ENCODE results near the gene ZFP36L2. TPM values are rescaled to one million over a fixed set of nuclear protein-coding genes. Genes with fewer than 3 reads are reported as not detected.

ZFP36L2 gene
- total RNA-seq, 5 donors from 2014 or later (not counting 1 experiment from before 2014, with no cell fraction given): 329 to 974 (median 377) TPM

DNA sequence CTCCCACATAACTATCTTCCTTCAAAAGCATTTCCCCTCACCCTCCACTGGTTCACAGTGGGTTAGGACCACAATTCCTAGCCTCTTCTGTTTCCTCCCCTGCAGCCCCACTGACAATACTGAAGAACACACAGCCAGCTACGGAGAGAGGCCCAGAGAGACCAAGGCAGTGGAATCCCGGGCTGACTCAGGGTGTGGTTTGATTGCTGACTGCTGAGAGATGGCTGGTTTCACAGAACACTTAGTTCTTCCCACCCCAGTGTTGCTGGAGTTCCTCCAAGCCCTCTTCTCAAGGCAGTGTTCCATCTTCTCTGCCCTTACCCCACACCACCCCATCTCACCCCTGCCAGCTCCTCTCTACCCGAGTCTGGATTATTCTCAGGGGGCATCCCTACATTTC is 43.3 kb upstream of the ZFP36L2 start:
- Mint-ChIP-seq H3K4me3 (no peak overlapping the region), H3K9me3 (no peaks in the 10 kb centered on the region), H3K36me3 (peaks cover 37% of the 10 kb centered on the region), H3K27ac (no peak overlapping the region), H3K27me3 (no peaks in the 10 kb centered on the region), H3K4me1 (peaks cover 0 to 5% (median 0%) of the 10 kb centered on the region in 3 donors)
- Histone ChIP-seq H3K36me3 (ENCODE audit: control insufficient read depth in 2 of 2, extremely low read depth in 1 of 2, insufficient read depth in 1 of 2, low read length in 1 of 2) (peaks cover 4 to 45% of the 10 kb centered on the region in 2 donors), H3K27ac (ENCODE audit: low read length) (no peak overlapping the region), H3K4me3 (ENCODE audit: control insufficient read depth in 1 of 2, extremely low read depth in 1 of 2, low read length in 1 of 2) (no peak overlapping the region), H3K9me3 (no peaks in the 10 kb centered on the region), H3K4me1 (ENCODE audit: control insufficient read depth in 1 of 2, extremely low read depth in 1 of 2, insufficient read depth in 2 of 2, low read length in 2 of 2) (no peaks in the 10 kb centered on the region), H3K27me3 (replicated peaks in 1 of 2; ENCODE audit: control insufficient read depth in 2 of 2, extremely low read depth in 1 of 2, insufficient read depth in 2 of 2, low read length in 1 of 2) (no peaks in the 10 kb centered on the region)
- CTCF ChIA-PET: no interaction called here
- no CpG with 5 or more reads among the region's 3 CpGs for WGBS (ENCODE audit: insufficient coverage)
- ATAC-seq (replicated peaks in 1 of 4) (no peak), DNase-seq (no peak)
- POLR2A ChIA-PET: no interaction called here

DNA sequence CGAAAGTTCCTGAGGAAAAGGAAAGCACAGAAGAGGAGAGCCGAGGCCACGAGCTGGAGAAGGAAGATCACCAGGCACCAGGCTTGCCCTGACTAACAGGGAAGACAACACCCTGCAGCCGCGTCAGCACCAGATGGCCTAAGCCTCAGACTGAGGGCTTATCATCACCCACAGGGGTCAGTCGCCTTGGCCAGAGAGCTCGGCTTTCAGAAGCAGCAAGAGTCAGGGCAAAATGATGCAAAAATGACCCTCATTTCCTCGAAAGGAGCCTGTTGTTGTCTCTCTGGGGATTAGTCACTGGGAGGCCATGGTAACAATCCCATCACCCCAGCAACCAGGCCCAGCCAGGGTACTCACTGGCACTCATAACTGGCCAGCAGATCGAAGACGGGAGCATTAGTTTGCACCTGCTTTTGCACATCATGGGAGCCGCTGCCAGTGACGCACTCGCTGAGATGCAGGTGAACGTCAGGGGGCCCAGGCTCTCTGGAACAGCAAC is 42.7 kb upstream of the ZFP36L2 start:
- Mint-ChIP-seq H3K27me3 (no peaks in the 10 kb centered on the region), H3K27ac (no peak overlapping the region), H3K36me3 (peaks cover 38% of the 10 kb centered on the region), H3K9me3 (no peaks in the 10 kb centered on the region), H3K4me3 (no peak overlapping the region), H3K4me1 (peaks cover 0 to 5% (median 0%) of the 10 kb centered on the region in 3 donors)
- H3K36me3 ChIP-seq (ENCODE audit: control insufficient read depth in 2 of 2, extremely low read depth in 1 of 2, insufficient read depth in 1 of 2, low read length in 1 of 2): peaks cover 4 to 47% of the 10 kb centered on the region in 2 donors
- no peaks in the 10 kb centered on the region for H3K27me3 ChIP-seq (replicated peaks in 1 of 2; ENCODE audit: control insufficient read depth in 2 of 2, extremely low read depth in 1 of 2, insufficient read depth in 2 of 2, low read length in 1 of 2)
- H3K9me3 ChIP-seq: no peaks in the 10 kb centered on the region
- H3K4me3 ChIP-seq (ENCODE audit: control insufficient read depth in 1 of 2, extremely low read depth in 1 of 2, low read length in 1 of 2): no peak overlapping the region
- ATAC-seq (replicated peaks in 1 of 4) (no peak), DNase-seq (no peak)
- 97% methylated on average over 13 of the region's 14 CpGs for WGBS (ENCODE audit: insufficient coverage)
- CTCF ChIA-PET: no interaction called here
- no peaks in the 10 kb centered on the region for H3K4me1 ChIP-seq (ENCODE audit: control insufficient read depth in 1 of 2, extremely low read depth in 1 of 2, insufficient read depth in 2 of 2, low read length in 2 of 2)
- no peak overlapping the region for H3K27ac ChIP-seq (ENCODE audit: low read length)
- POLR2A ChIA-PET: no interaction called here

GRCh38 chr2:43268066-43268953 is 41.9 kb upstream of the ZFP36L2 start:
- Histone ChIP-seq H3K36me3 (ENCODE audit: control insufficient read depth in 2 of 2, extremely low read depth in 1 of 2, insufficient read depth in 1 of 2, low read length in 1 of 2) (peaks cover 4 to 46% of the 10 kb centered on the region in 2 donors), H3K4me3 (ENCODE audit: control insufficient read depth in 1 of 2, extremely low read depth in 1 of 2, low read length in 1 of 2) (no peak overlapping the region), H3K9me3 (no peaks in the 10 kb centered on the region), H3K27ac (ENCODE audit: low read length) (no peak overlapping the region), H3K27me3 (replicated peaks in 1 of 2; ENCODE audit: control insufficient read depth in 2 of 2, extremely low read depth in 1 of 2, insufficient read depth in 2 of 2, low read length in 1 of 2) (no peaks in the 10 kb centered on the region), H3K4me1 (ENCODE audit: control insufficient read depth in 1 of 2, extremely low read depth in 1 of 2, insufficient read depth in 2 of 2, low read length in 2 of 2) (no peaks in the 10 kb centered on the region)
- 88% methylated on average over 5 of the region's 10 CpGs for WGBS (ENCODE audit: insufficient coverage)
- CTCF ChIA-PET: no interaction called here
- Mint-ChIP-seq H3K36me3 (peaks cover 38% of the 10 kb centered on the region), H3K4me1 (peaks cover 0 to 5% (median 0%) of the 10 kb centered on the region in 3 donors), H3K9me3 (no peaks in the 10 kb centered on the region), H3K27ac (no peak overlapping the region), H3K4me3 (no peak overlapping the region), H3K27me3 (no peaks in the 10 kb centered on the region)
- POLR2A ChIA-PET: no interaction called here
- no peak for DNase-seq
- no peak for ATAC-seq (replicated peaks in 1 of 4)

DNA sequence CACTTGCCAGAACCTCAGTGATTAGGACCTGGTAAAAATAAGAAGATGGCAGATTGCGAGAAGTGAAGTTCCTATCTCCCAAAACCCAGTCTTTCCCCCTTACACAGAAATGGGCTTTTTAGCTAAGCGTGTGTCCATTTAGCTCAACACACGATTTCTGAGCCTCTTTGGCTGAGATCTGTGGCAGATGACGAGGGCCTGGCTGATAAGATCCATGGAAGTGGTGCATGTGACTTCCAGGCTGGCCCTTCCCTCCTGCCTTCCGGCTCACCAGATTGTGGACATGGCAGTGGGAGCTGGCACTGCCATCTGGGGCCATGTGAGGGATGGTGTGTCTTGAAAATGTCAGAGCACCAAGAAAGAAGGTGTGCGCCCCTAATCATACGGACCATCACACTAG is 41.0 kb upstream of the ZFP36L2 start:
- no peaks in the 10 kb centered on the region for H3K27me3 ChIP-seq (replicated peaks in 1 of 2; ENCODE audit: control insufficient read depth in 2 of 2, extremely low read depth in 1 of 2, insufficient read depth in 2 of 2, low read length in 1 of 2)
- no peaks in the 10 kb centered on the region for H3K4me1 ChIP-seq (ENCODE audit: control insufficient read depth in 1 of 2, extremely low read depth in 1 of 2, insufficient read depth in 2 of 2, low read length in 2 of 2)
- no peak for DNase-seq
- H3K27ac Mint-ChIP-seq: no peak overlapping the region
- H3K27ac ChIP-seq (ENCODE audit: low read length): no peak overlapping the region
- peaks cover 44% of the 10 kb centered on the region for H3K36me3 Mint-ChIP-seq
- 96% methylated on average over 4 of the region's 7 CpGs for WGBS (ENCODE audit: insufficient coverage)
- H3K4me3 ChIP-seq (ENCODE audit: control insufficient read depth in 1 of 2, extremely low read depth in 1 of 2, low read length in 1 of 2): no peak overlapping the region
- CTCF ChIA-PET: interaction anchor here in 1 of 2 donors (0.8 kb wide), 1 partner anchor 40 kb away, joined by 3 read pairs; no protein-coding TSS in a partner anchor
- peaks cover 0 to 5% (median 0%) of the 10 kb centered on the region in 3 donors for H3K4me1 Mint-ChIP-seq
- no peak for ATAC-seq (replicated peaks in 1 of 4)
- no peaks in the 10 kb centered on the region for H3K27me3 Mint-ChIP-seq
- POLR2A ChIA-PET: no interaction called here
- H3K9me3 ChIP-seq: no peaks in the 10 kb centered on the region
- H3K4me3 Mint-ChIP-seq: no peak overlapping the region
- no peaks in the 10 kb centered on the region for H3K9me3 Mint-ChIP-seq
- peaks cover 4 to 49% of the 10 kb centered on the region in 2 donors for H3K36me3 ChIP-seq (ENCODE audit: control insufficient read depth in 2 of 2, extremely low read depth in 1 of 2, insufficient read depth in 1 of 2, low read length in 1 of 2)

- Histone ChIP-seq H3K4me1 (ENCODE audit: control insufficient read depth in 1 of 2, extremely low read depth in 1 of 2, insufficient read depth in 2 of 2, low read length in 2 of 2) (no peaks in the 10 kb centered on the region), H3K27me3 (replicated peaks in 1 of 2; ENCODE audit: control insufficient read depth in 2 of 2, extremely low read depth in 1 of 2, insufficient read depth in 2 of 2, low read length in 1 of 2) (no peaks in the 10 kb centered on the region), H3K4me3 (ENCODE audit: control insufficient read depth in 1 of 2, extremely low read depth in 1 of 2, low read length in 1 of 2) (no peak overlapping the region), H3K9me3 (no peaks in the 10 kb centered on the region), H3K27ac (ENCODE audit: low read length) (no peak overlapping the region), H3K36me3 (ENCODE audit: control insufficient read depth in 2 of 2, extremely low read depth in 1 of 2, insufficient read depth in 1 of 2, low read length in 1 of 2) (peaks cover 4 to 45% of the 10 kb centered on the region in 2 donors)
- DNase-seq: no peak
- H3K9me3 Mint-ChIP-seq: no peaks in the 10 kb centered on the region
- no peaks in the 10 kb centered on the region for H3K27me3 Mint-ChIP-seq
- peaks cover 43% of the 10 kb centered on the region for H3K36me3 Mint-ChIP-seq
- H3K27ac Mint-ChIP-seq: no peak overlapping the region
- no peak overlapping the region for H3K4me3 Mint-ChIP-seq
- no peak for ATAC-seq (replicated peaks in 1 of 4)
- CTCF ChIA-PET: interaction anchor here in 1 of 2 donors (0.8 kb wide), 1 partner anchor 39 kb away, joined by 3 read pairs; no protein-coding TSS in a partner anchor
- WGBS (ENCODE audit: insufficient coverage): 92% methylated on average over 2 of the region's 4 CpGs
- peaks cover 0 to 5% (median 0%) of the 10 kb centered on the region in 3 donors for H3K4me1 Mint-ChIP-seq
- POLR2A ChIA-PET: no interaction called here
Observed at GRCh38 chr2:43266711-43267111, 40.3 kb upstream of the ZFP36L2 start.

- peak overlapping the region in 1 of 2 donors; percentile 11 for H3K27ac Mint-ChIP-seq
Observed at GRCh38 chr2:43265421-43265820, 39.0 kb upstream of the ZFP36L2 start.

More at GRCh38 chr2:43265421-43265820, 39.0 kb upstream of the ZFP36L2 start:
- CTCF ChIA-PET: interaction anchor here in 1 of 2 donors (0.6 kb wide), 1 partner anchor 319 kb away, joined by 3 read pairs; no protein-coding TSS in a partner anchor
- Mint-ChIP-seq H3K9me3 (no peaks in the 10 kb centered on the region), H3K36me3 (peaks cover 37% of the 10 kb centered on the region), H3K4me3 (no peak overlapping the region), H3K4me1 (peaks cover 0 to 3% (median 0%) of the 10 kb centered on the region in 3 donors), H3K27me3 (no peaks in the 10 kb centered on the region)
- Histone ChIP-seq H3K4me3 (ENCODE audit: control insufficient read depth in 1 of 2, extremely low read depth in 1 of 2, low read length in 1 of 2) (no peak overlapping the region), H3K27ac (ENCODE audit: low read length) (no peak overlapping the region), H3K4me1 (ENCODE audit: control insufficient read depth in 1 of 2, extremely low read depth in 1 of 2, insufficient read depth in 2 of 2, low read length in 2 of 2) (no peaks in the 10 kb centered on the region), H3K9me3 (no peaks in the 10 kb centered on the region), H3K36me3 (ENCODE audit: control insufficient read depth in 2 of 2, extremely low read depth in 1 of 2, insufficient read depth in 1 of 2, low read length in 1 of 2) (peaks cover 4 to 37% of the 10 kb centered on the region in 2 donors), H3K27me3 (replicated peaks in 1 of 2; ENCODE audit: control insufficient read depth in 2 of 2, extremely low read depth in 1 of 2, insufficient read depth in 2 of 2, low read length in 1 of 2) (no peaks in the 10 kb centered on the region)
- DNase-seq (no peak), ATAC-seq (replicated peaks in 1 of 4) (no peak)
- WGBS (ENCODE audit: insufficient coverage): 89% methylated on average over 7 of the region's 9 CpGs
- POLR2A ChIA-PET: interaction anchor here in 1 of 2 donors (0.6 kb wide), 1 partner anchor 300 kb away, joined by 3 read pairs; no protein-coding TSS in a partner anchor
